GM23248 (cell line): ENCODE measurements around the gene STAT1.

Source experiments
- EZH2 ChIP-seq: fragments of 200-600 bp; sonication (generic); IDR thresholded peaks from 2 replicates; pipeline ENCODE4 v1.6.1; 2018; ENCODE audit warnings: antibody characterized with exemption, mild to moderate bottlenecking; ENCODE audit not compliant: insufficient read depth, poor library complexity, severe bottlenecking
- EZH2phosphoT487 ChIP-seq: fragments of 200-600 bp; sonication (generic); IDR thresholded peaks from 2 replicates; pipeline ENCODE4 v1.6.1; 2018; ENCODE audit warnings: antibody characterized with exemption, moderate library complexity, mild to moderate bottlenecking, low read depth; ENCODE audit not compliant: insufficient read depth

GRCh38 chr2:190978389-190979053 lies 35.5 kb downstream of the STAT1 start:
- TF ChIP-seq EZH2phosphoT487 (no peak), EZH2 (no peak)
